WERI-Rb-1 (cell line): ENCODE data around the gene ACTL7A.

Source experiments
- DNase-seq: peaks from one replicate; pipeline ENCODE4 v3.0.0-alpha.2; 2020
- H3K27ac ChIP-seq: fragments of 250-450 bp; sonication (Bioruptor Pico); 2 replicates; pipeline ENCODE4 v1.5.1; 2020; ENCODE audit warnings: mild to moderate bottlenecking, moderate library complexity
- H3K27me3 ChIP-seq: fragments of 250-450 bp; sonication (Bioruptor Pico); 2 replicates; pipeline ENCODE4 v1.5.1; 2021; ENCODE audit warnings: mild to moderate bottlenecking, low read depth, moderate library complexity; ENCODE audit not compliant: insufficient read depth, severe bottlenecking
- H3K36me3 ChIP-seq: fragments of 250-450 bp; sonication (Bioruptor Pico); 2 replicates; pipeline ENCODE4 v1.5.1; 2020; ENCODE audit warnings: mild to moderate bottlenecking, moderate library complexity
- H3K4me3 ChIP-seq: 2 replicates; pipeline ENCODE4 v1.5.1; 2011; ENCODE audit warnings: low read depth, mild to moderate bottlenecking, control low read depth, low read length
- H3K9me3 ChIP-seq: fragments of 250-450 bp; sonication (Bioruptor Pico); 2 replicates; pipeline ENCODE4 v1.5.1; 2021; ENCODE audit warnings: mild to moderate bottlenecking, moderate library complexity; ENCODE audit not compliant: severe bottlenecking
- TF ChIP-seq, protein P1 (sequence below): IDR thresholded peaks from 2 replicates; pipeline ENCODE4 v1.5.1; 2011; ENCODE audit warnings: low read depth, mild to moderate bottlenecking, control low read depth, inconsistent platforms, low read length

ACTL7A gene

GRCh38 chr9:108823829-108824228 is 38.2 kb upstream of the ACTL7A start:
- no peak for DNase-seq
- Histone ChIP-seq H3K4me3 (no peak overlapping the region), H3K9me3 (peaks cover 13% of the 10 kb centered on the region), H3K27ac (no peak overlapping the region), H3K36me3 (peaks cover 21% of the 10 kb centered on the region), H3K27me3 (no peaks in the 10 kb centered on the region)
- TF ChIP-seq, protein P1, sequence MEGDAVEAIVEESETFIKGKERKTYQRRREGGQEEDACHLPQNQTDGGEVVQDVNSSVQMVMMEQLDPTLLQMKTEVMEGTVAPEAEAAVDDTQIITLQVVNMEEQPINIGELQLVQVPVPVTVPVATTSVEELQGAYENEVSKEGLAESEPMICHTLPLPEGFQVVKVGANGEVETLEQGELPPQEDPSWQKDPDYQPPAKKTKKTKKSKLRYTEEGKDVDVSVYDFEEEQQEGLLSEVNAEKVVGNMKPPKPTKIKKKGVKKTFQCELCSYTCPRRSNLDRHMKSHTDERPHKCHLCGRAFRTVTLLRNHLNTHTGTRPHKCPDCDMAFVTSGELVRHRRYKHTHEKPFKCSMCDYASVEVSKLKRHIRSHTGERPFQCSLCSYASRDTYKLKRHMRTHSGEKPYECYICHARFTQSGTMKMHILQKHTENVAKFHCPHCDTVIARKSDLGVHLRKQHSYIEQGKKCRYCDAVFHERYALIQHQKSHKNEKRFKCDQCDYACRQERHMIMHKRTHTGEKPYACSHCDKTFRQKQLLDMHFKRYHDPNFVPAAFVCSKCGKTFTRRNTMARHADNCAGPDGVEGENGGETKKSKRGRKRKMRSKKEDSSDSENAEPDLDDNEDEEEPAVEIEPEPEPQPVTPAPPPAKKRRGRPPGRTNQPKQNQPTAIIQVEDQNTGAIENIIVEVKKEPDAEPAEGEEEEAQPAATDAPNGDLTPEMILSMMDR = no peak

DNA sequence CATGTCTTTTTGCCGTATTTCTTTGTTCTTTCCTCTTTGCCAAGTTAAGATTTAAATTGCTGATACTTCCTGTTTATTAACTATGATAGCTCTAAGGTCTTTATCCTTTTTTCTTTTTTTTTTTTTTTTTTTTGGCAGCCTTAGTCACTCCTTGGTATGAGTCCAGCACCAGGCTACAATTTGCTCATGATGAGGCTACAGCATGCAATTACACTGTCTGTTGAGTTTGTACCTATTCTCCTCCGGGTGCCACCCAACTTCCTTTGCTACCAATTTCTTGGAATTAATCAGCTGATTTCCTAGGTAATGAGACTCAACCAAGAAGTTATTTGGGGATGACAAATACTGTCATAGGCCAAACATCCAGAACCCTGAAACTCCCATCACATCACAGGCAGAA is 31.8 kb upstream of the ACTL7A start:
- TF ChIP-seq, protein P1 = no peak
- DNase-seq = no peak
- Histone ChIP-seq H3K27ac (no peak overlapping the region), H3K27me3 (no peaks in the 10 kb centered on the region), H3K36me3 (peaks cover 60% of the 10 kb centered on the region), H3K9me3 (peaks cover 3% of the 10 kb centered on the region), H3K4me3 (no peak overlapping the region)

- no peak overlapping the region for H3K27ac ChIP-seq
- TF ChIP-seq, protein P1 = no peak
- H3K27me3 ChIP-seq = no peaks in the 10 kb centered on the region
- peaks cover 58% of the 10 kb centered on the region for H3K36me3 ChIP-seq
- no peak overlapping the region for H3K4me3 ChIP-seq
- DNase-seq = no peak
- H3K9me3 ChIP-seq = no peaks in the 10 kb centered on the region
These were observed 30.4 kb upstream of the ACTL7A start for GRCh38 chr9:108831496-108832178.

- Histone ChIP-seq H3K27ac (no peak overlapping the region), H3K4me3 (no peak overlapping the region), H3K9me3 (no peaks in the 10 kb centered on the region), H3K27me3 (no peaks in the 10 kb centered on the region), H3K36me3 (peaks cover 58% of the 10 kb centered on the region)
- no peak for DNase-seq
- TF ChIP-seq, protein P1 = no peak
These were observed 29.9 kb upstream of the ACTL7A start for GRCh38 chr9:108832179-108832500.

GRCh38 chr9:108834959-108835665 is 27.0 kb upstream of the ACTL7A start:
- no peak for DNase-seq
- peak overlapping the region; percentile 78; the same call in 1 of the 2 replicates for H3K27ac ChIP-seq
- TF ChIP-seq, protein P1 = no peak

More at GRCh38 chr9:108834959-108835665, 27.0 kb upstream of the ACTL7A start:
- no peaks in the 10 kb centered on the region for H3K27me3 ChIP-seq
- H3K4me3 ChIP-seq = no peak overlapping the region
- H3K9me3 ChIP-seq = no peaks in the 10 kb centered on the region
- peaks cover 66% of the 10 kb centered on the region for H3K36me3 ChIP-seq
